SU-DHL-6 (cell line): ENCODE results near the gene NDUFB10.
A peak's percentile ranks its signal among the peaks of the same experiment; 100 is the strongest.

ENCODE experiments used
- H2AFZ ChIP-seq: fragments of 200-600 bp; sonication (generic); 2 replicates; pipeline ENCODE4 v1.6.1; 2014; ENCODE audit warnings: low read depth, mild to moderate bottlenecking, moderate library complexity, mixed read lengths, antibody characterized with exemption, low read length; ENCODE audit not compliant: severe bottlenecking
- H3F3A ChIP-seq: fragments of 200-600 bp; shearing (Covaris generic); 2 replicates; pipeline ENCODE4 v1.6.0; 2016; ENCODE audit warnings: antibody characterized with exemption, mild to moderate bottlenecking; ENCODE audit not compliant: insufficient read depth
- H3K27ac ChIP-seq: fragments of 200-600 bp; sonication (generic); 2 replicates; pipeline ENCODE4 v1.5.1; 2016; ENCODE audit warnings: low read depth, mild to moderate bottlenecking, low read length, moderate library complexity, mixed read lengths
- H3K27me3 ChIP-seq: fragments of 200-600 bp; sonication (generic), shearing (Covaris generic); 2 replicates; pipeline ENCODE4 v1.6.0; 2014; ENCODE audit warnings: mild to moderate bottlenecking, low read length
- H3K36me3 ChIP-seq: fragments of 200-600 bp; sonication (generic); 2 replicates; pipeline ENCODE4 v1.6.1; 2014; ENCODE audit warnings: mild to moderate bottlenecking, low read length, mixed read lengths
- H3K4me2 ChIP-seq: fragments of 300-600, 200-600 bp; shearing (Covaris generic), sonication (generic); 2 replicates; pipeline ENCODE4 v1.6.0; 2014; ENCODE audit warnings: low read length, low read depth, mild to moderate bottlenecking; ENCODE audit not compliant: poor library complexity, severe bottlenecking
- H3K4me3 ChIP-seq: fragments of 200-600 bp; sonication (generic); 2 replicates; pipeline ENCODE4 v1.5.1; 2014; ENCODE audit warnings: antibody characterized with exemption, low read length, mild to moderate bottlenecking, mixed read lengths; ENCODE audit not compliant: insufficient read depth, poor library complexity, severe bottlenecking
- H3K79me2 ChIP-seq: fragments of 200-600 bp; sonication (generic); 2 replicates; pipeline ENCODE4 v1.6.1; 2014; ENCODE audit warnings: mild to moderate bottlenecking, low read length, moderate library complexity; ENCODE audit not compliant: insufficient read depth
- H3K9ac ChIP-seq: fragments of 200-600 bp; sonication (generic); 2 replicates; pipeline ENCODE4 v1.7.0; 2014; ENCODE audit warnings: mild to moderate bottlenecking, low read length
- H3K9me2 ChIP-seq: fragments of 200-600 bp; sonication (generic); replicated peaks from 2 replicates; pipeline ENCODE4 v1.6.1; 2014; ENCODE audit warnings: low read length; ENCODE audit not compliant: insufficient read depth
- H3K9me3 ChIP-seq: fragments of 200-600 bp; sonication (generic); 2 replicates; pipeline ENCODE4 v1.6.1; 2014; ENCODE audit warnings: low read length, mixed read lengths; ENCODE audit not compliant: insufficient read depth
- H4K20me1 ChIP-seq: fragments of 200-600 bp; sonication (generic); 2 replicates; pipeline ENCODE4 v1.6.1; 2014; ENCODE audit warnings: low read depth, mild to moderate bottlenecking, antibody characterized with exemption, low read length, moderate library complexity, mixed read lengths
- EZH2phosphoT487 ChIP-seq: fragments of 200-600 bp; sonication (generic), shearing (Covaris generic); conservative IDR thresholded peaks from 2 replicates; pipeline ENCODE4 v1.6.1; 2018; ENCODE audit warnings: mild to moderate bottlenecking, antibody characterized with exemption, low read length, moderate library complexity, mixed read lengths
- TF ChIP-seq, protein P1 (sequence below): fragments of 200-600 bp; sonication (generic); IDR thresholded peaks from one replicate; pipeline ENCODE4 v1.5.1; 2017; ENCODE audit warnings: antibody characterized with exemption, mild to moderate bottlenecking, low read length, moderate library complexity; ENCODE audit not compliant: insufficient read depth, poor library complexity, severe bottlenecking

The NDUFB10 gene

DNA sequence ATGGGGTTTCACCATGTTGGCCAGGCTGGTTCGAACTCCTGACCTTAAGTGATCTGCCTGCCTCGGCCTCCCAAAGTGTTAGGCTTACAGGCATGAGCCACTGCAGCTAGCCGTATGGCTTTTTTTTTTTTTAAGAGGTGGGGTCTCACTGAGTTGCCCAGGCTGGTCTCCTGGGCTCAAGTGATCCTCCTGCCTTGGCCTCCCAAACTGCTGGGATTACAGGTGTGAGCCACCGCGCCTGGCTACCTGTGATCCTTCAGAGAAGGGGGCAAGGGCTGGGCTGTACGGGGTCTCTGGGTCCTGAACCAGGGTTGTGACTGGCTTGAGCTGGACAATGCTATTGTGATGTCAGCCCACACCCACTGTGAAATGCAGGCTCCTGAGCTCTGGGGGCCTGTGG is 7.1 kb downstream of the NDUFB10 start, which contains the start of gene RNF151:
Gene RNF151 (plus strand): TSS at position 397 of the 400 bp plus-strand sequence. CDS start 26 bp downstream, outside the sequence.
- Histone ChIP-seq H3K4me2 (peak within 1 kb of the TSS; percentile 71), H2AFZ (no peak within 1 kb of the TSS), H3K4me3 (peak within 1 kb of the TSS; percentile 75), H3K9me2 (no peaks in the 10 kb centered on the region), H3K79me2 (peaks cover 32% of the 10 kb centered on the region), H3K27ac (0 out of 2 replicates have a peak within 1 kb of the TSS, but pooled peaks have one; percentile 57), H3F3A (peaks cover 35% of the 10 kb centered on the region), H4K20me1 (no peaks in the 10 kb centered on the region), H3K36me3 (peaks cover 15% of the 10 kb centered on the region), H3K27me3 (no peaks in the 10 kb centered on the region), H3K9me3 (no peaks in the 10 kb centered on the region), H3K9ac (peak within 1 kb of the TSS; percentile 98)
- TF ChIP-seq, protein P1, sequence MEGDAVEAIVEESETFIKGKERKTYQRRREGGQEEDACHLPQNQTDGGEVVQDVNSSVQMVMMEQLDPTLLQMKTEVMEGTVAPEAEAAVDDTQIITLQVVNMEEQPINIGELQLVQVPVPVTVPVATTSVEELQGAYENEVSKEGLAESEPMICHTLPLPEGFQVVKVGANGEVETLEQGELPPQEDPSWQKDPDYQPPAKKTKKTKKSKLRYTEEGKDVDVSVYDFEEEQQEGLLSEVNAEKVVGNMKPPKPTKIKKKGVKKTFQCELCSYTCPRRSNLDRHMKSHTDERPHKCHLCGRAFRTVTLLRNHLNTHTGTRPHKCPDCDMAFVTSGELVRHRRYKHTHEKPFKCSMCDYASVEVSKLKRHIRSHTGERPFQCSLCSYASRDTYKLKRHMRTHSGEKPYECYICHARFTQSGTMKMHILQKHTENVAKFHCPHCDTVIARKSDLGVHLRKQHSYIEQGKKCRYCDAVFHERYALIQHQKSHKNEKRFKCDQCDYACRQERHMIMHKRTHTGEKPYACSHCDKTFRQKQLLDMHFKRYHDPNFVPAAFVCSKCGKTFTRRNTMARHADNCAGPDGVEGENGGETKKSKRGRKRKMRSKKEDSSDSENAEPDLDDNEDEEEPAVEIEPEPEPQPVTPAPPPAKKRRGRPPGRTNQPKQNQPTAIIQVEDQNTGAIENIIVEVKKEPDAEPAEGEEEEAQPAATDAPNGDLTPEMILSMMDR: no peak
- no peak for TF ChIP-seq EZH2phosphoT487

DNA sequence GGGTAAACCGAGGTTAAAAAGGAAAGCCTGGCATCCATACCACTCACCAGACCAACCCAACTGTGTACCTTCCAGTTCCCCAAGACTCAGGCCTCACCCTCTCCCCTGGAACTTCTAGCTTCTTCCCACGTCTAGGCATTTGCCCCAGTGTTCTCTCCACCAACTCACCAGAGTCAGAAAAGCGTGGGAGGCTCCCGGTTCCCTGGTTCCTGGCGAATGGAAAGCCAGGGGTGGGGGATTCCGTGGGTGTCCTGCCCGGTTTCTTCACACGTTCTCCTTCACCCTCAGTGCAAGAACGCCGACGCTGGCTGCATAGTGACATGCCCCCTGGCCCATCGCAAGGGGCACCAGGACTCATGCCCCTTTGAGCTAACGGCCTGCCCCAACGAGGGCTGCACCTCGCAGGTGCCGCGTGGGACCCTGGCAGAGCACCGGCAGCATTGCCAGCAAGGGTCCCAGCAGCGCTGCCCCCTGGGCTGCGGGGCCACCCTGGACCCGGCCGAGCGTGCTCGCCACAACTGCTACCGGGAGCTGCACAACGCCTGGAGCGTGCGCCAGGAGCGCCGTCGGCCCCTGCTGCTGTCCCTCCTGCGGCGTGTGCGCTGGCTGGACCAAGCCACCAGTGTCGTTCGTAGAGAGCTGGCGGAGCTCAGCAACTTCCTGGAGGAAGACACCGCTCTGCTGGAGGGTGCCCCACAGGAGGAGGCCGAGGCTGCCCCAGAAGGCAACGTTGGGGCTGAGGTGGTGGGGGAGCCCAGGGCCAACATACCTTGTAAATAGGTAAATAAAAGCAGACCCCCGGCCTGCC is 9.0 kb downstream of the NDUFB10 start:
- Histone ChIP-seq H3F3A (peaks cover 17% of the 10 kb centered on the region), H3K36me3 (peaks cover 8% of the 10 kb centered on the region), H3K4me3 (no peak overlapping the region), H3K27ac (no peak overlapping the region), H2AFZ (no peak overlapping the region), H3K27me3 (no peaks in the 10 kb centered on the region), H3K9me2 (no peaks in the 10 kb centered on the region), H3K4me2 (no peak overlapping the region), H3K9ac (no peak overlapping the region), H3K79me2 (peaks cover 39% of the 10 kb centered on the region), H4K20me1 (no peaks in the 10 kb centered on the region; the same call in 1 of the 2 replicates), H3K9me3 (no peaks in the 10 kb centered on the region)
- no peak for TF ChIP-seq EZH2phosphoT487
- TF ChIP-seq, protein P1: no peak

DNA sequence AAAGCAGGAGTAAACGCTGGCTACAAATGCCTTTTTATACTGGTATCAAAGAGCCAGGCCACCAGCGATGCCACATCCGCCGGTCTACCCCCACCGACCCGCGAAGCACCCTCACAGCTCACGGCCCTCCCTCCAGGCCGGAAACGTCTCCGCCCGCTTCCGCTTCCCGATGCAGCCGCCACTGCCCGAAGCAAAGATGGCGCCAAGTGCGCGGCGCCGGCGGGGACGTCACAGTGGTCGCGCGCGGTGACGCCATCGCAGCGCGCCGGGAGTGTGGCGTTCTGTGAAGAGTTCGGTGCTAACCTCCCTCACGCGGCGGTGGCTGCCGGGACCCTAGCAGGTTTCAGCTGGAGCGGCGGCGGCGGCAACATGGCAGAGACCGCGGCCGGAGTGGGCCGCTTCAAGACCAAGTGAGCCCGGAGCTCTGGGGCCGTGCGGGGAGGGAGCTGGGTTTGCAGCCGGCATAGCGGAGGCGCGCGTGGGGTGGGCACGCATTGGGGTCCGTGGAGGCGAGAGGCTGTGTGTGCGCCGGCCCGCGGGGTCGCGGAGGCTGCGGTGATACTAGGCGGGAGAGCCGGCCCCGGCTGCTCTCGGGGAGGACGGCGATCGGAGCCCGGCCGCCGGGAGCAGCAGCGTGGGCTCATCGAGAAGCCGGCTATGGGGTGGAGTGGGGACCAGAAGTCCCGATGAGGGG is 12.6 kb downstream of the NDUFB10 start, which contains the start of gene TBL3:
Gene TBL3 (plus strand): TSS at position 258 of the 694 bp plus-strand sequence. CDS start 112 bp downstream, at position 370.
- H4K20me1 ChIP-seq: no peaks in the 10 kb centered on the region; the same call in 1 of the 2 replicates
- H3K9me2 ChIP-seq: no peaks in the 10 kb centered on the region
- no peaks in the 10 kb centered on the region for H3K36me3 ChIP-seq
- peaks cover 22% of the 10 kb centered on the region for H3K79me2 ChIP-seq
- peak within 1 kb of the TSS; percentile 99 for H3K9ac ChIP-seq
- TF ChIP-seq EZH2phosphoT487: no peak
- TF ChIP-seq, protein P1: no peak
- H3K4me2 ChIP-seq: peak within 1 kb of the TSS; percentile 95
- peak within 1 kb of the TSS; percentile 83 for H2AFZ ChIP-seq
- H3K4me3 ChIP-seq: peak within 1 kb of the TSS; percentile 99
- H3K9me3 ChIP-seq: no peaks in the 10 kb centered on the region
- no peaks in the 10 kb centered on the region for H3K27me3 ChIP-seq
- H3F3A ChIP-seq: peaks cover 5% of the 10 kb centered on the region; the same call in 1 of the 2 replicates
- peak within 1 kb of the TSS; percentile 69 for H3K27ac ChIP-seq
